Vagina (tissue), 2 donors: ENCODE data around the gene KLHL2.
"Not testable (repeated sequence)": the region's sequence is repeated elsewhere in the genome, so short reads cannot be mapped to it uniquely, and the experiment has no call there.

ENCODE experiments used
- CTCF ChIP-seq, 3 experiments: fragments of 450-650 bp in 2 of 3; fragments of 200-600 bp in 1 of 3; sonication (generic) in 1 of 3; IDR thresholded peaks; one replicate each; pipeline ENCODE4 v1.5.1; 2017 to 2019; ENCODE audit warnings: antibody characterized with exemption in 3 of 3, mild to moderate bottlenecking in 2 of 3, moderate library complexity in 2 of 3
- POLR2A ChIP-seq, 2 donors: fragments of 450-650 bp; IDR thresholded peaks; one replicate each; pipeline ENCODE4 v1.6.1; 2017; ENCODE audit warnings: antibody characterized with exemption in 2 of 2, mild to moderate bottlenecking in 2 of 2, moderate library complexity in 2 of 2
- POLR2AphosphoS5 ChIP-seq, 2 donors: sonication (generic); formaldehyde crosslinking; IDR thresholded peaks; one replicate each; pipeline ENCODE4 v1.9.0; 2017; ENCODE audit warnings: antibody characterized with exemption in 2 of 2, mild to moderate bottlenecking in 2 of 2, low read depth in 1 of 2; ENCODE audit not compliant: insufficient read depth in 1 of 2

- not testable (repeated sequence) for TF ChIP-seq CTCF (IDR thresholded peaks at IDR 0.05); POLR2A (IDR thresholded peaks at IDR 0.05); POLR2AphosphoS5 (IDR thresholded peaks at IDR 0.05; ENCODE audit: insufficient read depth in 1 of 2, low read depth in 1 of 2)
Observed at GRCh38 chr4:165263466-165263865, 56.1 kb downstream of the KLHL2 start.
